ENCODE measurements around the gene ISM1. TPM values are rescaled to one million over a fixed set of nuclear protein-coding genes. Genes with fewer than 3 reads are reported as not detected.
A peak's percentile ranks its signal among the peaks of the same experiment; 100 is the strongest.

ISM1 gene
- total and polyA plus RNA-seq, 7 experiments from 2014 or later, result 1.6 to 3.2 (median 2.4) TPM

GRCh38 chr20:13259921-13260320, 38.8 kb downstream of the ISM1 start:
- intact Hi-C loops (cut with micrococcal nuclease), result loop anchor here in 1 of 2 donors (5.0 kb wide), 1 partner anchor 123 kb away; no protein-coding TSS in a partner anchor
- Mint-ChIP-seq H3K4me1 (peaks cover 11 to 51% (median 27%) of the 10 kb centered on the region in 7 donors), H3K36me3 (no peaks in the 10 kb centered on the region), H3K4me3 (no peak overlapping the region), H3K9me3 (no peaks in the 10 kb centered on the region), H3K27ac (peak overlapping the region in 1 of 9 donors; percentile 34), H3K27me3 (no peaks in the 10 kb centered on the region)
- ATAC-seq (no peak), DNase-seq (no peak)
- CTCF ChIA-PET, result interaction anchor here (0.7 to 4.2 kb wide), 6 partner anchors 10 to 142 kb away, joined by 3 to 73 read pairs (median 9); partner anchors contain the start of gene ISM1
- POLR2A ChIA-PET, result interaction anchor here (0.7 to 1.0 kb wide), 3 partner anchors 12 to 441 kb away, joined by 3 to 4 read pairs (median 3); partner anchors contain the start of gene ISM1
- Histone ChIP-seq H3K36me3 (ENCODE audit: control insufficient read depth in 2 of 3, insufficient read depth in 3 of 3, low read length in 3 of 3) (no peaks in the 10 kb centered on the region), H3K4me3 (ENCODE audit: low read length) (no peak overlapping the region), H3K9me3 (ENCODE audit: control insufficient read depth in 2 of 3, low read length in 3 of 3) (no peaks in the 10 kb centered on the region), H3K4me1 (ENCODE audit: control insufficient read depth in 2 of 2, insufficient read depth in 2 of 2, low read length in 2 of 2) (peaks cover 0 to 6% of the 10 kb centered on the region in 2 donors), H3K27ac (ENCODE audit: low read depth, low read length) (no peak overlapping the region), H3K27me3 (ENCODE audit: control insufficient read depth in 2 of 2, insufficient read depth in 2 of 2, low read length in 2 of 2) (no peaks in the 10 kb centered on the region)

DNA sequence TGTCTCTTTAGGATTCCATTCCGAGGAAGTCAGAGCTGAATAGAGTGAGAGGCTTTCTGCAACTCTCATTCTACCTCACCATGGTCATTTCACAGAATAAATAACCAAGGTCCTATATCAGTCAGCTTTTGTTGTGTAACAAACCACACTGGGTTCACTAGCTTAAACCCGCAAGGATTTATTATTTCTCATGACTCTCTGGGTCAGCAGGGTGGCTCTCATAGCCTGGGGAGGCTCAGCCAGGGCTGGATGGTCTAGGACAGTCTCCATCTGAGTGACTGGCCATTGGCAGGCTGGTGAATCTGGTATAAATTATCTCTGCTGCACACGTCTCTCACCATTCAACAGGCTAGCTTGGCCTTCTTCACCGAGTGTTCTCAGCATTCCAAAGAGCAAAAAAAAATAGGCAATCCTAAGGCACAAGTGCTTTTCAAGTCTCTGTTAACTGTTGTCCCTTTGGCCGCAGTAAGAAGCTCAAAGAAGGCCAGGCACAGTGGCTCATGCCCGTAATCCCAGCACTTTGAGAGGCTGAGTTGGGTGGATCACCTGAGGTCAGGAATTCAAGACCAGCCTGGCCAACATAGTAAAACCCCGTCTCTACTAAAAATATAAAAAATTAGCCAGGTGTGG, 39.7 kb downstream of the ISM1 start:
- Mint-ChIP-seq H3K27me3 (no peaks in the 10 kb centered on the region), H3K4me3 (no peak overlapping the region), H3K9me3 (no peaks in the 10 kb centered on the region), H3K4me1 (peaks cover 11 to 47% (median 27%) of the 10 kb centered on the region in 7 donors), H3K36me3 (no peaks in the 10 kb centered on the region), H3K27ac (peak overlapping the region in 2 of 9 donors; percentile 13 to 33)
- Histone ChIP-seq H3K4me3 (ENCODE audit: low read length) (no peak overlapping the region), H3K4me1 (ENCODE audit: control insufficient read depth in 2 of 2, insufficient read depth in 2 of 2, low read length in 2 of 2) (peaks cover 0 to 6% of the 10 kb centered on the region in 2 donors), H3K27me3 (ENCODE audit: control insufficient read depth in 2 of 2, insufficient read depth in 2 of 2, low read length in 2 of 2) (no peaks in the 10 kb centered on the region), H3K36me3 (ENCODE audit: control insufficient read depth in 2 of 3, insufficient read depth in 3 of 3, low read length in 3 of 3) (no peaks in the 10 kb centered on the region), H3K9me3 (ENCODE audit: control insufficient read depth in 2 of 3, low read length in 3 of 3) (no peaks in the 10 kb centered on the region), H3K27ac (ENCODE audit: low read depth, low read length) (no peak overlapping the region)
- POLR2A ChIA-PET, result interaction anchor here (0.8 to 1.6 kb wide), 4 partner anchors 13 to 39 kb away, joined by 3 to 4 read pairs (median 3); partner anchors contain the start of gene ISM1
- DNase-seq (no peak), ATAC-seq (no peak)
- intact Hi-C loops (cut with micrococcal nuclease), result loop anchor here in 1 of 2 donors (5.0 kb wide), 1 partner anchor 123 kb away; no protein-coding TSS in a partner anchor
- CTCF ChIA-PET, result interaction anchor here (0.7 to 4.2 kb wide), 9 partner anchors 11 to 142 kb away, joined by 3 to 73 read pairs (median 8); partner anchors contain the start of gene ISM1

DNA sequence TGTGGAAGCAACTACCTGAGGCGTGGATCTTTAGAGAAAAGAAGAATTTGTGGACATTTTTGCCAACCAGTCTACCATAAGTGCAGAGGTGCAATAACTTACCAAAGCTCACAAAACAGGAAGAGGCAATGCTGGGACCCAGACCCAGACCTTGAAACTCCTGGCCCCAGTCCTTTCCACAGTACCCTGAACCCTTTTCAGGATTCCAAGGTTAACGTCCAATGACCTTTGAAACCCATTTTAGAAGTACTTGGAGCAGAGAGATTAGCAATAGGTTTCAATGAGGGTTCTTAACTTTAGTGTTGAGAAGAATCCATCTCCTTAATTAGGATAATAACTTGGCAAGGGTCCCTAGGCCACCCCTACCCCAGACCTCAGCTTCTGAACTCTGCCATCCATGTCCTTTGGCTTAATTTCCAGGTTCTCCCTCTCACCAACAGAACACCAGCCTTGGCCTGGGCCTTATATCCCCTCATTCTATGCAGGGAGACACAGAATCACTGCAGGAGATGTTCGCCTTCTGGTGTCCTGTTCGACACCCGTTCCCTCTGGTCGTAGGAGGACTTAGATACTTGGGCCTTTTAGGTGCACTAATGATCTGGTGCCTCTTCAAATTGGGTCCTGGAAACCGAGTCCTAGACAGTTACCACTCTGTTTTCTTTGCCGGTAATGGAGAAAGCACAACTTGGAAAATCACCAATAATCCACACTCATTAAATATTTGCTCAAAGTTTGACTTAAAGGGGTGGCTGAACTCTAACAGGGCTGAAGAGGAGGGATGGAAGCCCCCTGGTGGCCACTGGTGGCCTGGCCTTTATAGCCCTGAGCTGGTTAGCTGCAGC, 40.6 kb downstream of the ISM1 start:
- no peak overlapping the region for H3K27ac ChIP-seq (ENCODE audit: low read depth, low read length)
- Mint-ChIP-seq H3K27me3 (no peaks in the 10 kb centered on the region), H3K4me3 (no peak overlapping the region), H3K4me1 (peaks cover 11 to 44% (median 27%) of the 10 kb centered on the region in 7 donors), H3K27ac (peak overlapping the region in 6 of 9 donors; percentile 21 to 51 (median 34)), H3K9me3 (peaks cover 0 to 1% (median 0%) of the 10 kb centered on the region in 11 donors), H3K36me3 (peaks cover 0 to 4% (median 0%) of the 10 kb centered on the region in 5 donors)
- intact Hi-C loops (cut with micrococcal nuclease), result loop anchor here (1.0 to 5.0 kb wide), 6 partner anchors 14 to 285 kb away; no protein-coding TSS in a partner anchor
- H3K27me3 ChIP-seq (ENCODE audit: control insufficient read depth in 2 of 2, insufficient read depth in 2 of 2, low read length in 2 of 2), result no peaks in the 10 kb centered on the region
- CTCF ChIA-PET, result interaction anchor here (0.6 to 4.2 kb wide), 15 partner anchors 9 to 143 kb away, joined by 3 to 73 read pairs (median 3); partner anchors contain the start of gene ISM1
- no peak overlapping the region for H3K4me3 ChIP-seq (ENCODE audit: low read length)
- peaks cover 0 to 6% of the 10 kb centered on the region in 2 donors for H3K4me1 ChIP-seq (ENCODE audit: control insufficient read depth in 2 of 2, insufficient read depth in 2 of 2, low read length in 2 of 2)
- no peaks in the 10 kb centered on the region for H3K36me3 ChIP-seq (ENCODE audit: control insufficient read depth in 2 of 3, insufficient read depth in 3 of 3, low read length in 3 of 3)
- ATAC-seq (peak; percentile 89), DNase-seq (peak; percentile 32 to 73 (median 62))
- POLR2A ChIA-PET, result interaction anchor here (0.6 to 1.6 kb wide), 4 partner anchors 16 to 141 kb away, joined by 3 read pairs; no protein-coding TSS in a partner anchor
- H3K9me3 ChIP-seq (ENCODE audit: control insufficient read depth in 2 of 3, low read length in 3 of 3), result no peaks in the 10 kb centered on the region

GRCh38 chr20:13262302-13262650, 41.2 kb downstream of the ISM1 start:
- H3K27me3 Mint-ChIP-seq, result no peaks in the 10 kb centered on the region
- Histone ChIP-seq H3K9me3 (ENCODE audit: control insufficient read depth in 2 of 3, low read length in 3 of 3) (no peaks in the 10 kb centered on the region), H3K4me3 (ENCODE audit: low read length) (no peak overlapping the region), H3K27ac (ENCODE audit: low read depth, low read length) (no peak overlapping the region), H3K36me3 (ENCODE audit: control insufficient read depth in 2 of 3, insufficient read depth in 3 of 3, low read length in 3 of 3) (no peaks in the 10 kb centered on the region), H3K27me3 (ENCODE audit: control insufficient read depth in 2 of 2, insufficient read depth in 2 of 2, low read length in 2 of 2) (no peaks in the 10 kb centered on the region), H3K4me1 (ENCODE audit: control insufficient read depth in 2 of 2, insufficient read depth in 2 of 2, low read length in 2 of 2) (peaks cover 0 to 6% of the 10 kb centered on the region in 2 donors)
- intact Hi-C loops (cut with micrococcal nuclease), result loop anchor here (1.0 to 5.0 kb wide), 6 partner anchors 15 to 284 kb away; no protein-coding TSS in a partner anchor
- ChIA-PET POLR2A (interaction anchor here (0.6 to 1.6 kb wide), 5 partner anchors 16 to 142 kb away, joined by 3 read pairs; no protein-coding TSS in a partner anchor), CTCF (interaction anchor here (0.6 to 4.2 kb wide), 13 partner anchors 9 to 144 kb away, joined by 3 to 73 read pairs (median 3); partner anchors contain the start of gene ISM1)
- no peak for ATAC-seq
- H3K36me3 Mint-ChIP-seq, result peaks cover 0 to 4% (median 0%) of the 10 kb centered on the region in 5 donors
- no peak for DNase-seq
- H3K4me1 Mint-ChIP-seq, result peaks cover 11 to 42% (median 27%) of the 10 kb centered on the region in 7 donors
- peaks cover 0 to 1% (median 0%) of the 10 kb centered on the region in 11 donors for H3K9me3 Mint-ChIP-seq
- no peak overlapping the region for H3K4me3 Mint-ChIP-seq
- peak overlapping the region in 5 of 9 donors; percentile 21 to 51 (median 29) for H3K27ac Mint-ChIP-seq

- H3K9me3 ChIP-seq (ENCODE audit: control insufficient read depth in 2 of 3, low read length in 3 of 3), result no peaks in the 10 kb centered on the region
- Mint-ChIP-seq H3K27me3 (peaks cover 0 to 2% (median 0%) of the 10 kb centered on the region in 5 donors), H3K27ac (peak overlapping the region in 2 of 9 donors; percentile 26 to 91), H3K36me3 (peaks cover 0 to 4% (median 0%) of the 10 kb centered on the region in 5 donors), H3K4me1 (peaks cover 11 to 42% (median 27%) of the 10 kb centered on the region in 7 donors), H3K4me3 (peak overlapping the region in 2 of 10 donors; percentile 8 to 24), H3K9me3 (peaks cover 0 to 1% (median 0%) of the 10 kb centered on the region in 11 donors)
- no peak overlapping the region for H3K27ac ChIP-seq (ENCODE audit: low read depth, low read length)
- ATAC-seq (no peak), DNase-seq (no peak)
- H3K4me1 ChIP-seq (ENCODE audit: control insufficient read depth in 2 of 2, insufficient read depth in 2 of 2, low read length in 2 of 2), result peaks cover 0 to 6% of the 10 kb centered on the region in 2 donors
- CTCF ChIA-PET, result interaction anchor here (0.6 to 4.2 kb wide), 13 partner anchors 8 to 145 kb away, joined by 3 to 73 read pairs (median 3); partner anchors contain the start of gene ISM1
- H3K4me3 ChIP-seq (ENCODE audit: low read length), result no peak overlapping the region
- H3K27me3 ChIP-seq (ENCODE audit: control insufficient read depth in 2 of 2, insufficient read depth in 2 of 2, low read length in 2 of 2), result no peaks in the 10 kb centered on the region
- no peaks in the 10 kb centered on the region for H3K36me3 ChIP-seq (ENCODE audit: control insufficient read depth in 2 of 3, insufficient read depth in 3 of 3, low read length in 3 of 3)
- POLR2A ChIA-PET, result interaction anchor here (0.6 to 1.6 kb wide), 5 partner anchors 17 to 143 kb away, joined by 3 read pairs; no protein-coding TSS in a partner anchor
- intact Hi-C loops (cut with micrococcal nuclease), result loop anchor here (1.0 to 5.0 kb wide), 6 partner anchors 16 to 283 kb away; no protein-coding TSS in a partner anchor
Measured at GRCh38 chr20:13262671-13263360, 41.7 kb downstream of the ISM1 start.

All from naive thymus-derived CD4-positive, alpha-beta T cell (primary cell).